ENCODE measurements around the gene LSM11.

DNA sequence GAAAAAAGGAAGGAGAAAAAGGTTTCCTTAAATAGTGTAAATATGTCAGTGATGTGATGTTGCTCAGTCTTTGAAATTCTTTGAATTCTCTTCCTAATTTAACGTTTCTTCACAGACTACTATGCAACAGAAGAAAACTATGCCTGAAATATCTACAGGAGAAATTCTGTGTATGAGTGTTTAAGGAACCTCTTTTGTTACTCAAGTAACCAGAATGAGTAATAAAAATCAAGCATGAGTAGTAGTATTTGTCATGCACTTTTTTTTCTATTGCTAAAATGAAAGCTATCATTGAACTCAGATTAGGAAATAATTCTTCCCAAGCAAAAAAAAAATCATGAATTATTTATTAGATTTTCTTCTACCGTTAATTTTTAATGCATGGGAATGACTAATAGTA is 32.6 kb upstream of the LSM11 start:
- TF ChIP-seq, protein P1, sequence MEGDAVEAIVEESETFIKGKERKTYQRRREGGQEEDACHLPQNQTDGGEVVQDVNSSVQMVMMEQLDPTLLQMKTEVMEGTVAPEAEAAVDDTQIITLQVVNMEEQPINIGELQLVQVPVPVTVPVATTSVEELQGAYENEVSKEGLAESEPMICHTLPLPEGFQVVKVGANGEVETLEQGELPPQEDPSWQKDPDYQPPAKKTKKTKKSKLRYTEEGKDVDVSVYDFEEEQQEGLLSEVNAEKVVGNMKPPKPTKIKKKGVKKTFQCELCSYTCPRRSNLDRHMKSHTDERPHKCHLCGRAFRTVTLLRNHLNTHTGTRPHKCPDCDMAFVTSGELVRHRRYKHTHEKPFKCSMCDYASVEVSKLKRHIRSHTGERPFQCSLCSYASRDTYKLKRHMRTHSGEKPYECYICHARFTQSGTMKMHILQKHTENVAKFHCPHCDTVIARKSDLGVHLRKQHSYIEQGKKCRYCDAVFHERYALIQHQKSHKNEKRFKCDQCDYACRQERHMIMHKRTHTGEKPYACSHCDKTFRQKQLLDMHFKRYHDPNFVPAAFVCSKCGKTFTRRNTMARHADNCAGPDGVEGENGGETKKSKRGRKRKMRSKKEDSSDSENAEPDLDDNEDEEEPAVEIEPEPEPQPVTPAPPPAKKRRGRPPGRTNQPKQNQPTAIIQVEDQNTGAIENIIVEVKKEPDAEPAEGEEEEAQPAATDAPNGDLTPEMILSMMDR (conservative IDR thresholded peaks at IDR 0.05; ENCODE audit: low read depth, low read length), result no peak
- TF ChIP-seq POLR2A (IDR thresholded peaks at IDR 0.05; ENCODE audit: low read depth, low read length) (no peak), USF2 (IDR thresholded peaks at IDR 0.05; ENCODE audit: low read depth, low read length) (no peak), RFX5 (IDR thresholded peaks at IDR 0.05; ENCODE audit: low read depth, low read length) (no peak), BHLHE40 (IDR thresholded peaks at IDR 0.05; ENCODE audit: low read depth, low read length) (no peak), SMC3 (IDR thresholded peaks at IDR 0.05; ENCODE audit: low read depth, low read length) (0 out of 2 replicates have a peak, but pooled peaks have one; percentile 3)
- TF ChIP-seq, protein P2, sequence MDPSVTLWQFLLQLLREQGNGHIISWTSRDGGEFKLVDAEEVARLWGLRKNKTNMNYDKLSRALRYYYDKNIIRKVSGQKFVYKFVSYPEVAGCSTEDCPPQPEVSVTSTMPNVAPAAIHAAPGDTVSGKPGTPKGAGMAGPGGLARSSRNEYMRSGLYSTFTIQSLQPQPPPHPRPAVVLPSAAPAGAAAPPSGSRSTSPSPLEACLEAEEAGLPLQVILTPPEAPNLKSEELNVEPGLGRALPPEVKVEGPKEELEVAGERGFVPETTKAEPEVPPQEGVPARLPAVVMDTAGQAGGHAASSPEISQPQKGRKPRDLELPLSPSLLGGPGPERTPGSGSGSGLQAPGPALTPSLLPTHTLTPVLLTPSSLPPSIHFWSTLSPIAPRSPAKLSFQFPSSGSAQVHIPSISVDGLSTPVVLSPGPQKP (IDR thresholded peaks at IDR 0.05; ENCODE audit: borderline replicate concordance, low read depth, low read length), result no peak
